HEK293 (cell line): ENCODE results near the gene CNPY4.
A peak's percentile ranks its signal among the peaks of the same experiment; 100 is the strongest.

Source experiments
- BCL11A ChIP-seq: fragments of 450-650 bp; formaldehyde crosslinking; IDR thresholded peaks from 2 replicates; pipeline ENCODE4 v1.5.1; 2016; ENCODE audit warnings: low read depth, missing biosample characterization, missing genetic modification characterization
- BCL11B ChIP-seq: fragments of 450-650 bp; formaldehyde crosslinking; IDR thresholded peaks from 2 replicates; pipeline ENCODE4 v1.5.1; 2016; ENCODE audit warnings: low read depth, missing biosample characterization, missing genetic modification characterization
- KLF10 ChIP-seq: fragments of 450-650 bp; IDR thresholded peaks from 2 replicates; pipeline ENCODE4 v1.5.1; 2018; ENCODE audit warnings: missing biosample characterization, mild to moderate bottlenecking, missing genetic modification characterization
- SP2 ChIP-seq: fragments of 450-650 bp; formaldehyde crosslinking; IDR thresholded peaks from 2 replicates; pipeline ENCODE4 v1.5.1; 2016; ENCODE audit warnings: missing biosample characterization, missing genetic modification characterization
- SP7 ChIP-seq: fragments of 450-650 bp; formaldehyde crosslinking; IDR thresholded peaks from 2 replicates; pipeline ENCODE4 v1.5.1; 2016; ENCODE audit warnings: missing biosample characterization, missing genetic modification characterization
- ZBTB10 ChIP-seq: fragments of 450-650 bp; formaldehyde crosslinking; IDR thresholded peaks from 2 replicates; pipeline ENCODE4 v1.5.1; 2016; ENCODE audit warnings: missing biosample characterization, missing genetic modification characterization
- ZBTB11 ChIP-seq: fragments of 450-650 bp; formaldehyde crosslinking; conservative IDR thresholded peaks from 2 replicates; pipeline ENCODE4 v1.5.1; 2016; ENCODE audit warnings: low read depth, missing biosample characterization, missing genetic modification characterization
- ZFHX2 ChIP-seq: fragments of 450-650 bp; formaldehyde crosslinking; conservative IDR thresholded peaks from 2 replicates; pipeline ENCODE4 v1.5.1; 2016; ENCODE audit warnings: missing biosample characterization, missing genetic modification characterization
- ZIC2 ChIP-seq: fragments of 450-650 bp; formaldehyde crosslinking; IDR thresholded peaks from 2 replicates; pipeline ENCODE4 v1.5.1; 2016; ENCODE audit warnings: missing biosample characterization, missing genetic modification characterization
- ZNF184 ChIP-seq: fragments of 450-650 bp; IDR thresholded peaks from 2 replicates; pipeline ENCODE4 v1.5.1; 2018; ENCODE audit warnings: missing biosample characterization, mild to moderate bottlenecking, missing genetic modification characterization
- ZNF19 ChIP-seq: fragments of 450-650 bp; formaldehyde crosslinking; IDR thresholded peaks from 2 replicates; pipeline ENCODE4; 2016; ENCODE audit warnings: missing biosample characterization, missing genetic modification characterization, low read depth
- ZNF26 ChIP-seq: fragments of 450-650 bp; formaldehyde crosslinking; IDR thresholded peaks from 2 replicates; pipeline ENCODE4 v1.5.1; 2016; ENCODE audit warnings: missing biosample characterization, missing genetic modification characterization
- ZNF423 ChIP-seq: fragments of 450-650 bp; formaldehyde crosslinking; IDR thresholded peaks from 2 replicates; pipeline ENCODE4 v1.5.1; 2016; ENCODE audit warnings: missing biosample characterization, missing genetic modification characterization
- ZNF513 ChIP-seq: fragments of 450-650 bp; IDR thresholded peaks from 2 replicates; pipeline ENCODE4 v1.5.1; 2018; ENCODE audit warnings: missing biosample characterization, missing genetic modification characterization
- ZNF639 ChIP-seq: fragments of 450-650 bp; formaldehyde crosslinking; IDR thresholded peaks from 2 replicates; pipeline ENCODE4 v1.5.1; 2016; ENCODE audit warnings: missing biosample characterization, missing genetic modification characterization
- ZNF660 ChIP-seq: fragments of 450-650 bp; IDR thresholded peaks from 2 replicates; pipeline ENCODE4 v1.5.1; 2018; ENCODE audit warnings: missing biosample characterization, mild to moderate bottlenecking, missing genetic modification characterization
- ZNF830 ChIP-seq: fragments of 450-650 bp; IDR thresholded peaks from 2 replicates; pipeline ENCODE4 v1.5.0; 2018; ENCODE audit warnings: missing biosample characterization, missing genetic modification characterization, low read depth, mild to moderate bottlenecking, moderate library complexity
- ZSCAN23 ChIP-seq: fragments of 450-650 bp; formaldehyde crosslinking; IDR thresholded peaks from 2 replicates; pipeline ENCODE4 v1.5.1; 2016; ENCODE audit warnings: missing biosample characterization, missing genetic modification characterization
- ZXDB ChIP-seq: fragments of 450-650 bp; formaldehyde crosslinking; IDR thresholded peaks from 2 replicates; pipeline ENCODE4 v1.5.1; 2016; ENCODE audit warnings: missing biosample characterization, missing genetic modification characterization
- TF ChIP-seq, protein P1 (sequence below): fragments of 450-650 bp; formaldehyde crosslinking; IDR thresholded peaks from 2 replicates; pipeline ENCODE4 v1.5.1; 2016; ENCODE audit warnings: missing biosample characterization, missing genetic modification characterization
- TF ChIP-seq, protein P2 (sequence below): fragments of 450-650 bp; formaldehyde crosslinking; IDR thresholded peaks from 2 replicates; pipeline ENCODE4 v1.5.1; 2016; ENCODE audit warnings: missing biosample characterization, missing genetic modification characterization

CNPY4 gene

DNA sequence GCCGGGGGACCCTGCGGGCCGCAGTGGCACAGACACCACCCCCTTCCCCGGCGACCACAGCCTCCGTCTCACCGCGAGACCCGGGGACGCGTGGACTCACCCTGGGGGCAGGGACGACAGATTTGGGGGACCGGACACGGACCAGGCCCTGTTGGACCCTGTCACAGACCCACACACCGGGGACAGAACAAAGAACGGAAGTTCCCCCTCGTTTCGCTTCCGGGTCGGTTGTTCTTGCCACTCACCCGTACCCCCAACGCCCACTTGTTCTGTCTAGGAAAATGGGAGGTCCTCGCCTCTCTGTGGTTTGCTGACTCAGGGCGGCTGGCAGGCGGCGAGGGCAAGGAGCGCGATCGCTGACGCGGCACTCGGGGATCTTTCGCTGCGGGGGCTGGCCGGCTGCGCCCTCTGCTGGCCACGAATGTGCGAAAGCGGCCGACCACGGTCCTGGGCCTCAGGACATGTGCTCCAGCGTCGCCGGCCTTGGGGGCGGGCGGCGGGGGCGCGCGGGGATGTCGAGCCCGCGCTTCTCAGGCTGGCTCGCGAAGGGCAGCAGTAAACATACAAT is 37.8 kb upstream of the CNPY4 start, which contains the start of gene ZNF3 (continued):
- no peak for TF ChIP-seq ZNF26 (tag by site-specific recombination)
- peak; percentile 27; the same call in 1 of the 2 replicates for TF ChIP-seq ZNF513
- TF ChIP-seq KLF10 = peak; percentile 91
- TF ChIP-seq, protein P1, sequence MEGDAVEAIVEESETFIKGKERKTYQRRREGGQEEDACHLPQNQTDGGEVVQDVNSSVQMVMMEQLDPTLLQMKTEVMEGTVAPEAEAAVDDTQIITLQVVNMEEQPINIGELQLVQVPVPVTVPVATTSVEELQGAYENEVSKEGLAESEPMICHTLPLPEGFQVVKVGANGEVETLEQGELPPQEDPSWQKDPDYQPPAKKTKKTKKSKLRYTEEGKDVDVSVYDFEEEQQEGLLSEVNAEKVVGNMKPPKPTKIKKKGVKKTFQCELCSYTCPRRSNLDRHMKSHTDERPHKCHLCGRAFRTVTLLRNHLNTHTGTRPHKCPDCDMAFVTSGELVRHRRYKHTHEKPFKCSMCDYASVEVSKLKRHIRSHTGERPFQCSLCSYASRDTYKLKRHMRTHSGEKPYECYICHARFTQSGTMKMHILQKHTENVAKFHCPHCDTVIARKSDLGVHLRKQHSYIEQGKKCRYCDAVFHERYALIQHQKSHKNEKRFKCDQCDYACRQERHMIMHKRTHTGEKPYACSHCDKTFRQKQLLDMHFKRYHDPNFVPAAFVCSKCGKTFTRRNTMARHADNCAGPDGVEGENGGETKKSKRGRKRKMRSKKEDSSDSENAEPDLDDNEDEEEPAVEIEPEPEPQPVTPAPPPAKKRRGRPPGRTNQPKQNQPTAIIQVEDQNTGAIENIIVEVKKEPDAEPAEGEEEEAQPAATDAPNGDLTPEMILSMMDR (tag by site-specific recombination) = peak; percentile 98
- TF ChIP-seq ZSCAN23 (tag by site-specific recombination) = 0 out of 2 replicates have a peak, but pooled peaks have one; percentile 17
- no peak for TF ChIP-seq ZNF830 (tag by site-specific recombination)
- peak; percentile 93 for TF ChIP-seq SP2 (tag by site-specific recombination)
- TF ChIP-seq ZNF660 (tag by site-specific recombination) = peak; percentile 97
- TF ChIP-seq ZBTB10 (tag by site-specific recombination) = peak; percentile 99
- TF ChIP-seq SP7 (tag by site-specific recombination) = peak; percentile 92
- TF ChIP-seq ZNF19 = no peak
- TF ChIP-seq ZFHX2 (tag by site-specific recombination) = peak; percentile 95
- peak; percentile 98 for TF ChIP-seq ZBTB11 (tag by site-specific recombination)
- TF ChIP-seq, protein P2, sequence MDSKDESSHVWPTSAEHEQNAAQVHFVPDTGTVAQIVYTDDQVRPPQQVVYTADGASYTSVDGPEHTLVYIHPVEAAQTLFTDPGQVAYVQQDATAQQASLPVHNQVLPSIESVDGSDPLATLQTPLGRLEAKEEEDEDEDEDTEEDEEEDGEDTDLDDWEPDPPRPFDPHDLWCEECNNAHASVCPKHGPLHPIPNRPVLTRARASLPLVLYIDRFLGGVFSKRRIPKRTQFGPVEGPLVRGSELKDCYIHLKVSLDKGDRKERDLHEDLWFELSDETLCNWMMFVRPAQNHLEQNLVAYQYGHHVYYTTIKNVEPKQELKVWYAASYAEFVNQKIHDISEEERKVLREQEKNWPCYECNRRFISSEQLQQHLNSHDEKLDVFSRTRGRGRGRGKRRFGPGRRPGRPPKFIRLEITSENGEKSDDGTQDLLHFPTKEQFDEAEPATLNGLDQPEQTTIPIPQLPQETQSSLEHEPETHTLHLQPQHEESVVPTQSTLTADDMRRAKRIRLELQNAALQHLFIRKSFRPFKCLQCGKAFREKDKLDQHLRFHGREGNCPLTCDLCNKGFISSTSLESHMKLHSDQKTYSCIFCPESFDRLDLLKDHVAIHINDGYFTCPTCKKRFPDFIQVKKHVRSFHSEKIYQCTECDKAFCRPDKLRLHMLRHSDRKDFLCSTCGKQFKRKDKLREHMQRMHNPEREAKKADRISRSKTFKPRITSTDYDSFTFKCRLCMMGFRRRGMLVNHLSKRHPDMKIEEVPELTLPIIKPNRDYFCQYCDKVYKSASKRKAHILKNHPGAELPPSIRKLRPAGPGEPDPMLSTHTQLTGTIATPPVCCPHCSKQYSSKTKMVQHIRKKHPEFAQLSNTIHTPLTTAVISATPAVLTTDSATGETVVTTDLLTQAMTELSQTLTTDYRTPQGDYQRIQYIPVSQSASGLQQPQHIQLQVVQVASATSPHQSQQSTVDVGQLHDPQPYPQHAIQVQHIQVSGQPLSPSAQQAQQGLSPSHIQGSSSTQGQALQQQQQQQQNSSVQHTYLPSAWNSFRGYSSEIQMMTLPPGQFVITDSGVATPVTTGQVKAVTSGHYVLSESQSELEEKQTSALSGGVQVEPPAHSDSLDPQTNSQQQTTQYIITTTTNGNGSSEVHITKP = 0 out of 2 replicates have a peak, but pooled peaks have one; percentile 43
- TF ChIP-seq BCL11B = peak; percentile 81; the same call in 1 of the 2 replicates
- TF ChIP-seq BCL11A (tag by site-specific recombination) = 0 out of 2 replicates have a peak, but pooled peaks have one; percentile 72
- TF ChIP-seq ZNF184 (tag by site-specific recombination) = peak; percentile 36; the same call in 1 of the 2 replicates
- TF ChIP-seq ZIC2 = peak; percentile 88
- TF ChIP-seq ZNF423 = no peak
- peak; percentile 93; the same call in 1 of the 2 replicates for TF ChIP-seq ZNF639
- TF ChIP-seq ZXDB = peak; percentile 86
